SK-N-DZ (cell line): ENCODE results near the gene GALNT18.

Experiments used
- DNase-seq: peaks from one replicate; pipeline ENCODE4 v3.0.0-alpha.2; 2015; ENCODE audit warnings: low spot score

GALNT18 gene

GRCh38 chr11:11436715-11437313, 185.0 kb downstream of the GALNT18 start:
- no peak for DNase-seq

GRCh38 chr11:11435635-11436034, 186.2 kb downstream of the GALNT18 start:
- DNase-seq = no peak

- no peak for DNase-seq
Observed at GRCh38 chr11:11433960-11434359, 187.8 kb downstream of the GALNT18 start.

- DNase-seq = no peak
Observed at GRCh38 chr11:11432621-11433319, 189.0 kb downstream of the GALNT18 start.

- DNase-seq = no peak
Observed at GRCh38 chr11:11430431-11430830, 191.4 kb downstream of the GALNT18 start.

- DNase-seq = no peak
Observed at GRCh38 chr11:11428714-11429113, 193.1 kb downstream of the GALNT18 start.

- DNase-seq = no peak
Observed at GRCh38 chr11:11427542-11427941, 194.3 kb downstream of the GALNT18 start.

GRCh38 chr11:11427140-11427539, 194.7 kb downstream of the GALNT18 start:
- DNase-seq = no peak

GRCh38 chr11:11426226-11426952, 195.4 kb downstream of the GALNT18 start:
- no peak for DNase-seq

GRCh38 chr11:11425806-11426205, 196.0 kb downstream of the GALNT18 start:
- no peak for DNase-seq

GRCh38 chr11:11424688-11425087, 197.1 kb downstream of the GALNT18 start:
- no peak for DNase-seq

- DNase-seq = no peak
Observed at GRCh38 chr11:11422411-11423128, 199.2 kb downstream of the GALNT18 start.

GRCh38 chr11:11421509-11421908, 200.3 kb downstream of the GALNT18 start:
- no peak for DNase-seq

GRCh38 chr11:11420899-11421285, 200.9 kb downstream of the GALNT18 start:
- no peak for DNase-seq

- no peak for DNase-seq
Observed at GRCh38 chr11:11420191-11420898, 201.5 kb downstream of the GALNT18 start.

GRCh38 chr11:11419747-11420146, 202.1 kb downstream of the GALNT18 start:
- DNase-seq = no peak

- DNase-seq = no peak
Observed at GRCh38 chr11:11416917-11417316, 204.9 kb downstream of the GALNT18 start.

GRCh38 chr11:11416502-11416901, 205.3 kb downstream of the GALNT18 start:
- DNase-seq = no peak

GRCh38 chr11:11415901-11416300, 205.9 kb downstream of the GALNT18 start:
- no peak for DNase-seq

- DNase-seq = no peak
Observed at GRCh38 chr11:11414996-11415395, 206.8 kb downstream of the GALNT18 start.

- no peak for DNase-seq
Observed at GRCh38 chr11:11413776-11414175, 208.0 kb downstream of the GALNT18 start.
